Measurements from ENCODE around the gene INO80B.

INO80B gene

DNA sequence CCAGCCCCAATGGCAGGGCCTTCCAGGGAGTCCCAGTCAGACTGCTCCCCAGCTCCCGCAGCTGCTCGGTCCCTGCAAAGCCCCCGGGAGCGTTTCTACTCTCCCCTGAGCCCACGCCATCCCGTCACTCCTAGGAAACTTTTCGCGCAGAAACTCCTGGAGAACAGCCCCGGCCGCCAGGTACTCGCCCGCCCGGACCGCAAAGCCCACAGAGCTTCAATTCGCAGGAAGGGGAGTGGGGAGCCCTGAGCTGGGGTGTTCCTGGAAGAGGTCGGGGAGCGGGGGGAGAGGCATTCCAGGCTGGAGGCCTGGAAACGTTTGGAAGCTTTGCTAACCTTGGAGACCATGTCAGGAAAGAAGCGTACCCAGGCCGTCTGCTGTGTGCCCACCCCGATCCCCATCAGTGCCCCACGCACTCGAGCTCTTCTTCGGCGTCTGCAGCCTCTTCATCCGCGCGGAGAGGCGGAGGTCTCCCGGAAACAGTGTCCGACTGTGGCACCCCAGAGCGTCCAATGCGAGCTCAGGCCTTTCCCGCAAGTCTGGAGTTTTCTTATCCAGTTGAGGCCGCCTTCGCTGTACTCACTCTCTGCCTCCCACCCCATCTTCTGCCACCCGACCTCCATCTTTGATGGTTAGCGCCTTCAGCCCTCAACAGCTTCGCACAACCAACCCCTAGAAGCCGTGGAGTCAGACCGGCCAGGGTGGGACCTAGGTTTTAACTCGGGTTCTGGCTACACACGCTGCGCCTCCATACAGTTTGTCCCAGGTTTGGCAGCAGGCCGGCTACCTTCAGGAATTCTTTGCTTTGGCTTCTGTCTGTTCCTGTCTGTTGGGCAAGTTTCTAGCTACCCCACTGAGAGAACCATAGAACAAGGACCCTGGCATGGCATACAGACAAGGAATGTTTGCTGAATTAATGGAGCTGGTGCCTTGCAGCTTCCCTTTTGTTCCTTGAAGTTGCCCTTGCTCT is 48.9 kb downstream of the INO80B start:
- peak; percentile 26 for DNase-seq

- no peak for DNase-seq
Measured at GRCh38 chr2:74504591-74504990, 49.7 kb downstream of the INO80B start.

DNA sequence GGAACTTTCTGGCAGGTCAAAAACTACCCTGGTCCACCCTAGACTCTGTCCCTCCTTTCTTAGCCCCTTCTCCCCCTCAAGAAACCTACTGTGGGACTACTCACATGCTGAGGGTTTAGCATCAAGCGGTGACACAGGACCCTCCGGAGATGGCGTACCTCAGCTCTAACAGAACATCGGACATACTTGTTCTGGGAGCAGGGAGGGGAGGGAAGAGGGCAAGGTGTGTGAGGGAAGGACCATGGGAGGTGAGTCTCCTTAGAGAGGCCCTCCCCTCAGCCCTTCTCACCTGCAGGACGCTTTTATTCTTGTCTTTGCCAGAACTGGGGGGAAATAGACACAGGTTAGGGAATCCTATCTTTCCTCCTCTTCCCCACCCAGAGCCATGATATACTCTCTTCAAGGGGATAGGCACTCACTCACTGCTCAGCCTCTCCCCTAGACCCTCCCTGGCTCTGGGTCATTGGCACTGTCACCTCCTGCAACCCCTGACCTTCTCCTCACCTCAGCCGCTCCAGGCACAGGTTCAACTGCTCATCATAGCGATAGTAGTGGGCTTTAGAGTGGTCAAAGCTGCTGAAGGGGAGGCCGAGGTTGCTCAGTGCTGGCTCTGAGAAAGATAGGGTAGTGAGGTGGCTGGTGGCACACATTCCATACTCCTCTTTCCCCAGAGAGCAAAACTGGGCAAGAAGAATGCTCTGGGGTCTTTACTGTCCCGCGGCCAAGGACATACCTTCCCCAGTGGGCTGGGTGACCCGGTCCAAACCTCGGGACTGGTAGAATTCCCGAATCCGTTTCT is 50.8 kb downstream of the INO80B start:
- DNase-seq, result no peak

GRCh38 chr2:74507145-74507925 is 52.4 kb downstream of the INO80B start, which contains the start of gene PCGF1:
TSS of gene PCGF1 (minus strand) at chr2:74507695. CDS start at chr2:74507668, 27 bp downstream.
- DNase-seq, result peak; percentile 100

Measured in eye (tissue), 1 donor.